Neural cell (in vitro differentiated cells): ENCODE data around the gene NUDT4. TPM values are rescaled to one million over a fixed set of nuclear protein-coding genes. Genes with fewer than 3 reads are reported as not detected.

ENCODE experiments used
- H2AFZ ChIP-seq: fragments of 200-600, 300-800 bp; sonication (generic), shearing (Covaris generic); 2 replicates; pipeline ENCODE4 v1.6.0; 2014; ENCODE audit warnings: low read depth, mild to moderate bottlenecking, antibody characterized with exemption, low read length, moderate library complexity
- H3F3A ChIP-seq: fragments of 200-600 bp; shearing (Covaris generic); 2 replicates; pipeline ENCODE4 v1.6.1; 2016; ENCODE audit warnings: mild to moderate bottlenecking, moderate library complexity, mixed read lengths, antibody characterized with exemption, low read length; ENCODE audit not compliant: insufficient read depth, poor library complexity, severe bottlenecking
- H3K27ac ChIP-seq: fragments of 200-600, 300-800 bp; sonication (generic), shearing (Covaris generic); 2 replicates; pipeline ENCODE4 v1.5.1; 2014; ENCODE audit warnings: mild to moderate bottlenecking, low read length, moderate library complexity
- H3K27me3 ChIP-seq: fragments of 300-800, 200-600 bp; sonication (generic), shearing (Covaris generic); 2 replicates; pipeline ENCODE4 v1.6.0; 2014; ENCODE audit warnings: mild to moderate bottlenecking, low read depth, low read length, moderate library complexity; ENCODE audit not compliant: insufficient read depth
- H3K36me3 ChIP-seq: fragments of 300-800, 200-600 bp; sonication (generic), shearing (Covaris generic); 2 replicates; pipeline ENCODE4 v1.5.1; 2014; ENCODE audit warnings: mild to moderate bottlenecking, antibody characterized with exemption, low read length, moderate library complexity; ENCODE audit not compliant: insufficient read depth
- H3K4me2 ChIP-seq: fragments of 300-800, 200-600 bp; sonication (generic), shearing (Covaris generic); 2 replicates; pipeline ENCODE4 v1.6.0; 2014; ENCODE audit warnings: mild to moderate bottlenecking, low read length
- H3K4me3 ChIP-seq: fragments of 300-800, 200-600 bp; sonication (generic), shearing (Covaris generic); 2 replicates; pipeline ENCODE4 v1.5.1; 2014; ENCODE audit warnings: mild to moderate bottlenecking, low read length, moderate library complexity
- H3K79me2 ChIP-seq: fragments of 200-600 bp; shearing (Covaris generic); replicated peaks from 2 replicates; pipeline ENCODE4 v1.6.0; 2014; ENCODE audit warnings: mild to moderate bottlenecking, low read length, moderate library complexity; ENCODE audit not compliant: insufficient read depth
- H3K9ac ChIP-seq: fragments of 300-800, 200-600 bp; sonication (generic), shearing (Covaris generic); 2 replicates; pipeline ENCODE4 v1.6.1; 2016; ENCODE audit warnings: mild to moderate bottlenecking, low read length, mixed read lengths
- H3K9me2 ChIP-seq: fragments of 200-600 bp; shearing (Covaris generic); 2 replicates; pipeline ENCODE4 v1.6.1; 2016; ENCODE audit warnings: mild to moderate bottlenecking, low read length, mixed read lengths; ENCODE audit not compliant: insufficient read depth
- H3K9me3 ChIP-seq: fragments of 200-600, 300-800 bp; sonication (generic), shearing (Covaris generic); 2 replicates; pipeline ENCODE4 v1.6.1; 2016; ENCODE audit warnings: mild to moderate bottlenecking, mixed run types, low read length, moderate library complexity, mixed read lengths
- H4K20me1 ChIP-seq: fragments of 200-600 bp; shearing (Covaris generic); 2 replicates; pipeline ENCODE4 v1.6.1; 2016; ENCODE audit warnings: mild to moderate bottlenecking, mixed run types; ENCODE audit not compliant: insufficient read depth
- CTCF ChIP-seq: fragments of 450-650 bp; IDR thresholded peaks from 2 replicates; pipeline ENCODE4 v1.5.1; 2014; ENCODE audit warnings: antibody characterized with exemption, mild to moderate bottlenecking, moderate library complexity; ENCODE audit not compliant: poor library complexity, severe bottlenecking
- EP300 ChIP-seq: fragments of 450-650 bp; conservative IDR thresholded peaks from 2 replicates; pipeline ENCODE4 v1.6.1; 2014; ENCODE audit warnings: antibody characterized with exemption, mild to moderate bottlenecking, moderate library complexity; ENCODE audit not compliant: poor library complexity, severe bottlenecking
- EZH2 ChIP-seq: fragments of 200-600, 300-800 bp; shearing (Covaris generic), sonication (generic); IDR thresholded peaks from 2 replicates; pipeline ENCODE4 v1.6.1; 2014; ENCODE audit warnings: antibody characterized with exemption, low read length, borderline replicate concordance, mild to moderate bottlenecking; ENCODE audit not compliant: insufficient read depth, poor library complexity, severe bottlenecking
- MXI1 ChIP-seq: fragments of 450-650 bp; conservative IDR thresholded peaks from 2 replicates; pipeline ENCODE4 v1.6.1; 2014; ENCODE audit warnings: antibody characterized with exemption, mild to moderate bottlenecking; ENCODE audit not compliant: poor library complexity, severe bottlenecking
- POLR2AphosphoS5 ChIP-seq: IDR thresholded peaks from 2 replicates; pipeline ENCODE4 v1.6.1; 2012
- RAD21 ChIP-seq: fragments of 450-650 bp; conservative IDR thresholded peaks from 2 replicates; pipeline ENCODE4 v1.6.1; 2014; ENCODE audit warnings: antibody characterized with exemption, mild to moderate bottlenecking, moderate library complexity
- REST ChIP-seq: IDR thresholded peaks from 2 replicates; pipeline ENCODE4 v1.6.1; 2012; ENCODE audit warnings: borderline replicate concordance
- SMC3 ChIP-seq: fragments of 450-650 bp; conservative IDR thresholded peaks from 2 replicates; pipeline ENCODE4 v1.6.1; 2014; ENCODE audit warnings: antibody characterized with exemption, mild to moderate bottlenecking, moderate library complexity; ENCODE audit not compliant: poor library complexity
- TAF1 ChIP-seq: IDR thresholded peaks from 2 replicates; pipeline ENCODE4 v1.6.1; 2012; ENCODE audit warnings: low read depth
- polyA plus RNA-seq: library from polyadenylated mRNA; depleted of rRNA; stranded (reverse); fragments of >200 nt; gene quantifications from 2 replicates; pipeline ENCODE4 v1.2.3, GENCODE V29; 2014

The NUDT4 gene
- polyA plus RNA-seq, 1 donor from 2014 or later = 39.9 TPM

GRCh38 chr12:93417967-93418480 lies 40.3 kb downstream of the NUDT4 start:
- no peak overlapping the region for H3K4me2 ChIP-seq
- no peak overlapping the region for H2AFZ ChIP-seq
- no peaks in the 10 kb centered on the region for H3K36me3 ChIP-seq
- no peaks in the 10 kb centered on the region for H3K27me3 ChIP-seq
- H4K20me1 ChIP-seq = no peaks in the 10 kb centered on the region
- no peak overlapping the region for H3K4me3 ChIP-seq
- H3K79me2 ChIP-seq = peaks cover 70% of the 10 kb centered on the region
- no peaks in the 10 kb centered on the region for H3K9me2 ChIP-seq
- H3F3A ChIP-seq = no peaks in the 10 kb centered on the region
- TF ChIP-seq EZH2 (no peak), CTCF (no peak), RAD21 (no peak), TAF1 (no peak), SMC3 (no peak), POLR2AphosphoS5 (no peak), EP300 (no peak), MXI1 (no peak), REST (no peak)
- no peak overlapping the region for H3K9ac ChIP-seq
- no peaks in the 10 kb centered on the region for H3K9me3 ChIP-seq
- H3K27ac ChIP-seq = no peak overlapping the region

GRCh38 chr12:93419388-93420034 lies 41.8 kb downstream of the NUDT4 start:
- H3K9me2 ChIP-seq = no peaks in the 10 kb centered on the region
- H3K36me3 ChIP-seq = no peaks in the 10 kb centered on the region
- no peak overlapping the region for H3K27ac ChIP-seq
- no peaks in the 10 kb centered on the region for H3K9me3 ChIP-seq
- TF ChIP-seq EZH2 (no peak), SMC3 (peak; percentile 60), TAF1 (no peak), RAD21 (peak; percentile 54), POLR2AphosphoS5 (no peak), EP300 (no peak), MXI1 (no peak), REST (no peak), CTCF (peak; percentile 67)
- no peak overlapping the region for H3K9ac ChIP-seq
- peaks cover 81% of the 10 kb centered on the region for H3K79me2 ChIP-seq
- H3F3A ChIP-seq = no peaks in the 10 kb centered on the region
- no peak overlapping the region for H3K4me3 ChIP-seq
- no peaks in the 10 kb centered on the region for H4K20me1 ChIP-seq
- H2AFZ ChIP-seq = no peak overlapping the region
- H3K27me3 ChIP-seq = no peaks in the 10 kb centered on the region
- H3K4me2 ChIP-seq = no peak overlapping the region
